Mammary epithelial cell (primary cell): ENCODE data around the gene GNG10.

Experiments
- CTCF ChIP-seq, 2 donors: IDR thresholded peaks in 1 of 2; conservative IDR thresholded peaks in 1 of 2; 2 replicates each; pipeline ENCODE4 v1.5.1; 2011 to 2012; ENCODE audit warnings: inconsistent platforms in 2 of 2, low read length in 2 of 2, mild to moderate bottlenecking in 2 of 2, control low read depth in 1 of 2, low read depth in 1 of 2; ENCODE audit not compliant: insufficient read depth in 1 of 2; ENCODE audit errors: extremely low read depth in 1 of 2
- EZH2 ChIP-seq: IDR thresholded peaks from 2 replicates; pipeline ENCODE4 v1.6.1; 2012; ENCODE audit warnings: low read length, inconsistent platforms, borderline replicate concordance

GRCh38 chr9:111630964-111631213, 30.5 kb upstream of the GNG10 start:
- no peak for TF ChIP-seq CTCF (conservative IDR thresholded peaks at IDR 0.05 in 1 of 2, IDR thresholded peaks at IDR 0.05 in 1 of 2; ENCODE audit: extremely low read depth in 1 of 2, insufficient read depth in 1 of 2, low read depth in 1 of 2, low read length in 2 of 2)
- TF ChIP-seq EZH2: no peak
